Lower leg skin (tissue), 4 donors: Measurements from ENCODE around the gene LILRB3. TPM values are rescaled to one million over a fixed set of nuclear protein-coding genes. Genes with fewer than 3 reads are reported as not detected.

Experiments used
- DNase-seq, 2 donors: peaks; one replicate each; pipeline ENCODE4 v3.0.0-alpha.2; 2019; ENCODE audit warnings: low spot score in 2 of 2
- H3K4me3 ChIP-seq: fragments of 200-600 bp; sonication (generic); 2 replicates; pipeline ENCODE4 v1.5.1; 2017; ENCODE audit warnings: mild to moderate bottlenecking, low read depth; ENCODE audit not compliant: poor library complexity, severe bottlenecking
- POLR2A ChIP-seq, 2 donors: fragments of 450-650 bp; IDR thresholded peaks; one replicate each; pipeline ENCODE4 v1.6.1; 2016 to 2017; ENCODE audit warnings: antibody characterized with exemption in 2 of 2, mild to moderate bottlenecking in 1 of 2, moderate library complexity in 1 of 2
- WGBS, 2 donors: methylation state at CpG; one replicate each; pipeline ENCODE4 v1.1.5; 2018; 5-methylcytosine and 5-hydroxymethylcytosine counted together
- intact Hi-C: fragments of 100-400 bp; cut with DNase I; formaldehyde crosslinking; loops from one replicate; pipeline ENCODE4 v1.15.0; 2023; ENCODE audit warnings: low total_unique reads
- total RNA-seq, 4 donors: library from RNA; depleted of rRNA; stranded (reverse); fragments of >200 nt; gene quantifications; one replicate each; pipeline ENCODE4 v1.1.0, GENCODE V29; 2016
- TF ChIP-seq, protein P1 (sequence below), 3 donors: fragments of 450-650 bp; IDR thresholded peaks; one replicate each; pipeline ENCODE4 v1.5.1; 2016; ENCODE audit warnings: antibody characterized with exemption in 3 of 3, mild to moderate bottlenecking in 3 of 3, moderate library complexity in 2 of 3

Gene LILRB3
- total RNA-seq, 4 donors from 2014 or later: 0.65 to 7.7 (median 3.5) TPM

DNA sequence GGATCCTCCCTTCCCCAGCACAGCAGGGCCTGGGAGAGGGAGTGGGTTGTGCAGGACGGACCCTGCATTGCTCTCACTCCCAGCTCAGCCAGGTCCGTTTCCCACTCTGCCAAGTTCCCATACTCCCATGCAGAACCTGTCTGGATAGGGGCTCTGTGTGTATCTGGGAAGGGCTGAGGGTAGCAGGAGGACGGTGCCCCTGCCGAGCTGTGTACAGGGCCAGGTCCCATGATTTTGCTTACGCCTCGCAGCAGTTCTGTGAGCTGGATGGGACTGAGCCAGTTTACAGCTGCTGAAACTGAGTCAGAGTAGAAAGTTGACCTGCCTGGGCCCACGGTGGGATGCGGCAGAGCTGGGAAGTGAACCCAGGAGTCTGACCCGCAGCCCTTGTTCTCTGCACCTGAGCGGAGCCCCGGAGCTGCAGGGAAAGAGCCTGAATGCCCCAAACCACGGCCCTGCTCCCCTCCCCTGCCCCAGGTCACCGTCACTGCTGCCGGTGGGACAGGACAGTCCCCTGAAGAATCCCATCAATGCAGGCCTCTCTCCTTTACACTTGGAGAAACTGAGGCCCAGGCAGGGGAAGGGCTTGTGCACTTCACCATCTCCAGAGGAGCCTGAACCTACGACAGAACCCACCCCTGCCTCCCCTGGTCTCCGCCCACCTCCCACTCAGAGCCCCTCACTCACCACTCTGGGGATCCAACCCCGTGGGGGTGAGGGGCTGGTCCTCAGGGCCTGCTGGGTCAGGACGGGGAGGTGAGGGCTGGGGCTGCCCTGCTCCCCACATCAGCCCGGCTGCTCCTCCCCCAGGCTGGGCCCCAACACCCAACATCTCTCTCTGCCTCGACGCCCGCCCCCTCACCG lies 30.8 kb upstream of the LILRB3 start:
- 42 to 48% methylated on average over 22 to 23 of the region's 23 CpGs for WGBS, 2 donors
- no peak for TF ChIP-seq POLR2A (IDR thresholded peaks at IDR 0.05)
- TF ChIP-seq, protein P1, sequence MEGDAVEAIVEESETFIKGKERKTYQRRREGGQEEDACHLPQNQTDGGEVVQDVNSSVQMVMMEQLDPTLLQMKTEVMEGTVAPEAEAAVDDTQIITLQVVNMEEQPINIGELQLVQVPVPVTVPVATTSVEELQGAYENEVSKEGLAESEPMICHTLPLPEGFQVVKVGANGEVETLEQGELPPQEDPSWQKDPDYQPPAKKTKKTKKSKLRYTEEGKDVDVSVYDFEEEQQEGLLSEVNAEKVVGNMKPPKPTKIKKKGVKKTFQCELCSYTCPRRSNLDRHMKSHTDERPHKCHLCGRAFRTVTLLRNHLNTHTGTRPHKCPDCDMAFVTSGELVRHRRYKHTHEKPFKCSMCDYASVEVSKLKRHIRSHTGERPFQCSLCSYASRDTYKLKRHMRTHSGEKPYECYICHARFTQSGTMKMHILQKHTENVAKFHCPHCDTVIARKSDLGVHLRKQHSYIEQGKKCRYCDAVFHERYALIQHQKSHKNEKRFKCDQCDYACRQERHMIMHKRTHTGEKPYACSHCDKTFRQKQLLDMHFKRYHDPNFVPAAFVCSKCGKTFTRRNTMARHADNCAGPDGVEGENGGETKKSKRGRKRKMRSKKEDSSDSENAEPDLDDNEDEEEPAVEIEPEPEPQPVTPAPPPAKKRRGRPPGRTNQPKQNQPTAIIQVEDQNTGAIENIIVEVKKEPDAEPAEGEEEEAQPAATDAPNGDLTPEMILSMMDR (IDR thresholded peaks at IDR 0.05): no peak
- H3K4me3 ChIP-seq: no peak overlapping the region
- intact Hi-C loops: no loop called here
- DNase-seq: no peak

DNA sequence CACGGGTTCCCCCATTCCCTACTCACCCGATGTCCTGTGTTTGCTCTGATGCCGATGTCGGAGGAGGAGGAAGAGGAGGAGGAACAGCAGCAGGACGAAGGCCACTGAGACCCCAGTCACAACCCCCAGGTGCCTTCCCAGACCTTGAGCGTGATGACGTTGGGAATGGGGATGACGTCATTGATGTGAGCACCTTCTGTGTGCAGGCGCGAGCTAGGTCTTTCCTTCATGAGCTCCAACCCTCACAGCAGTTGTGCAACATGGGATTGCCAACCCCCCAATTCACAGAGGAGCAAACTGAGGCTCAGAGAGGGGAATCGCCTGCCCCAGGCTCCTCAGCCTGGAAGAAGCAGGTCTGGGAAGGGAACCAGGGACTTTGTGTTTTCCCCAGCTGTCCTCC lies 30.0 kb upstream of the LILRB3 start:
- no peak overlapping the region for H3K4me3 ChIP-seq
- DNase-seq: no peak
- intact Hi-C loops: no loop called here
- 83 to 84% methylated on average over 10 to 11 of the region's 11 CpGs for WGBS, 2 donors
- TF ChIP-seq, protein P1 (IDR thresholded peaks at IDR 0.05): no peak
- no peak for TF ChIP-seq POLR2A (IDR thresholded peaks at IDR 0.05)

DNA sequence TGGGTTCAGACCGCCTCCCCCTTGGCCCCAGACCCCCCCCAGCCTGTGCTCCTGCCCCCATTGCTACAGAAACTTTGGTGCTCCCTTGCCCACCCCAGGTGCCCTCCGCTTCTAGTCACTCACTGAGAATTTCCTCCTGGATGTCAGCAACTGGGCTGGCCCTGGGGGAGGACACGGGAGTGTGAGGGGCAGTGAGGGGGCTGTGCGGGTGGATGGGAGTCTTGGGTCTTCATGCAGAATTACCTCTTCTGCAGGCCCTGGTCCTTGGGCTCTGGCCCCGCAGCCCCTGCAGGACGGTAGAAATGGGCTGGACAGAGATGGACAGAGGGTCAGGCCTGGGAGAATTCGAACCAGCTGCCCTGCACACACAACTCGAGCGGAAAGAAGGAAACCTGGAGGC lies 29.4 kb upstream of the LILRB3 start:
- intact Hi-C loops: no loop called here
- WGBS, 2 donors: 71 to 82% methylated on average over 9 of the region's 9 CpGs
- TF ChIP-seq, protein P1 (IDR thresholded peaks at IDR 0.05): no peak
- no peak for TF ChIP-seq POLR2A (IDR thresholded peaks at IDR 0.05)
- no peak for DNase-seq
- H3K4me3 ChIP-seq: no peak overlapping the region

DNA sequence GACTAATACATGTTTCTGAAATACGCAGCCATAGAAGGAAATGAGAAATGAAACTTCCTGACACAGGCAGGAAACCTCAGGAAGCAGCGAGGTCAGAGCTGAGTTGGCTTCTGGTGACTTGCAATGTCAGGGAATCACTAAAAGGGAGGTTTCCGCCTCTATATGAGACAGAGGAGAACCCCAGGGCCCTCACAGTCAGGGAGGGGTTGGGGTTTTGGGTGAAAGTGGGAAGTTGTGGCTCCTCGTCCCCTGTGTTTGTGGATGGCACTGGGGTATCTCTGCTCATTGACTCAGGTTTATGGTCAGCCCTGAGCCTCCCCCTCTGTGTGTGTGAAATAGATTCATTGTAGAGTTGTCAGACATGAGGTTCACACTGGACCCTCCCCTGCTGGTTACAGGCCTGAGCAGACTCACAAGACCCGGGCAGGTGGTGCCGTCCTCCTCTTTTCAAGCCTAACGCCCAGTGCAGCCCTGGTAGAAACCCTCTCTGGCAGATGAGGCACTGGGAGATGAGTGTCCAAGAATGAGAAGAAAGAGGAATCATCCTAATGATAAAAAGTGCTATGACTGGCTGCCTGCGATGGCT lies 25.3 kb upstream of the LILRB3 start:
- peak in 1 of 2 donors; percentile 35 for DNase-seq
- intact Hi-C loops: no loop called here
- TF ChIP-seq, protein P1 (IDR thresholded peaks at IDR 0.05): no peak
- TF ChIP-seq POLR2A (IDR thresholded peaks at IDR 0.05): no peak
- no peak overlapping the region for H3K4me3 ChIP-seq
- WGBS, 2 donors: 59 to 76% methylated on average over 8 of the region's 8 CpGs

DNA sequence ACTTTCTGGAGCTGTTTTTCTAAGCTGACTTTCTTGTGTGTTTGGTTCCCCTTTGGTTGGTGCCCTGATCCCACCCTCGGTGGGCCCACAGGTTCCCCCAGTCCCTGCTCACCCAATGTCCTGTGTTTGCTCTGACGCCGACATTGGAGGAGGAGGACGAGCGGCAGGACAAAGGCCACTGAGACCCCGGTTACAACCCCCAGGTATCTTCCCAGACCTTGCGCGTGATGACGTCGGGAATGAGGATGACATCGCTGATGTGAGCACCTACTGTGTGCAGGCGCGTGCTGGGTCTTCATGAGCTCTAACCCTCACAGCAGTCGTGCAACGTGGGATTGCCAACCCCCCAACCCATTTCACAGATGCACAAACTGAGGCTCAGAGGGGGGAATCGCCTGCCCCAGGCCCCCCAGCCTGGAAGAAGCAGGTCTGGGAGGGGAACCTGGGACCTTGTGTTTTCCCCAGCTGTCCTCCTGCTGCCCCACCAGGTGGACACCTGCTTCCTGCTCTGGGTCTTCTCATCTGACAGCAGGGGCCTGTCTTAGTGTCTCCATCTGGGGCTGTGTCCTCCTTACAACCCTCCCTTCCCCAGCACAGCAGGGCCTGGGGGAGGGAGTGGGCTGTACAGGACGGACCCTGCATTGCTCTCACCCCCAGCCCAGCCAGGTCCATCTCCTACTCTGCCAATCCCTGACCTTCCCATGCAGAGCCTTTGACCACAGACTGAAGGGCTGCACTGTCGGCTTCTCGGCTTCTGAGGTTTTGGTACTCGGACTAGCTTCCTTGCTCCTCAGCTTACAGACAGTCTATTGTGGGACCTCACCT lies 24.5 kb upstream of the LILRB3 start:
- WGBS, 2 donors: 81 to 83% methylated on average over 20 of the region's 20 CpGs
- no peak for TF ChIP-seq POLR2A (IDR thresholded peaks at IDR 0.05)
- TF ChIP-seq, protein P1 (IDR thresholded peaks at IDR 0.05): no peak
- no peak for DNase-seq
- intact Hi-C loops: no loop called here
- H3K4me3 ChIP-seq: no peak overlapping the region
